Endothelial cell of umbilical vein (primary cell): ENCODE data around the gene DBP. TPM values are rescaled to one million over a fixed set of nuclear protein-coding genes. Genes with fewer than 3 reads are reported as not detected.

Experiments
- BruUV-seq: library from RNA; stranded (reverse); fragments of 400-500 nt; replicated peaks from 2 replicates; lab custom pipeline; 2021; lab: Mats Ljungman, UMichigan
- CTCF ChIA-PET: fragments of 300-600, 350-600 bp; sonication (Branson Sonifier 250); formaldehyde crosslinking; loops from one replicate; lab custom pipeline; 2021; ENCODE audit warnings: antibody characterized with exemption, inconsistent platforms; lab: Charles Lee
- POLR2A ChIA-PET: fragments of 300-600, 350-600 bp; sonication (Branson Sonifier 250); formaldehyde crosslinking; loops from one replicate; lab custom pipeline; 2021; ENCODE audit warnings: antibody characterized with exemption, inconsistent platforms; lab: Charles Lee
- DNase-seq: peaks from one replicate; pipeline ENCODE4 v3.0.0-alpha.2; 2011; ENCODE audit warnings: low read depth, low spot score
- FAIRE-seq: peaks from 2 replicates; lab custom pipeline; 2011; peaks lifted over from hg19 to GRCh38; lab: Jason Lieb, UNC
- H2AFZ ChIP-seq: 2 replicates; pipeline ENCODE4 v1.6.0; 2012; ENCODE audit warnings: low read depth, low read length, control low read depth, inconsistent platforms
- H3K27ac ChIP-seq: 2 replicates; pipeline ENCODE4 v1.5.1; 2011; ENCODE audit warnings: low read depth, mild to moderate bottlenecking, control low read depth, low read length, moderate library complexity; ENCODE audit not compliant: insufficient read depth
- H3K27me3 ChIP-seq, 2 experiments: 2 replicates each; pipeline versions ENCODE4 v1.6.0 to v1.6.1; 2011; ENCODE audit warnings: low read length in 2 of 2, mixed read lengths in 1 of 2; ENCODE audit not compliant: control insufficient read depth in 2 of 2, insufficient read depth in 2 of 2
- H3K36me3 ChIP-seq, 2 experiments: 2 replicates in 1 of 2; 3 replicates in 1 of 2; pipeline ENCODE4 v1.5.1; 2011; ENCODE audit warnings: low read length in 2 of 2, mild to moderate bottlenecking in 1 of 2, moderate library complexity in 1 of 2; ENCODE audit not compliant: control insufficient read depth in 2 of 2, insufficient read depth in 2 of 2; ENCODE audit errors: extremely low read depth in 1 of 2
- H3K4me1 ChIP-seq: 3 replicates; pipeline ENCODE4 v1.5.1; 2011; ENCODE audit warnings: mild to moderate bottlenecking, low read length; ENCODE audit not compliant: control insufficient read depth, insufficient read depth; ENCODE audit errors: extremely low read depth
- H3K4me2 ChIP-seq: 2 replicates; pipeline ENCODE4 v1.6.1; 2011; ENCODE audit warnings: low read length, control low read depth, mixed read lengths; ENCODE audit not compliant: insufficient read depth
- H3K4me3 ChIP-seq, 3 experiments: fragments of 200-600 bp in 1 of 3; sonication (generic), shearing (Covaris generic) in 1 of 3; replicated peaks in 1 of 3; 2 replicates each; pipeline ENCODE4 v1.5.1; 2011 to 2016; ENCODE audit warnings: control low read depth in 3 of 3, low read length in 3 of 3, mild to moderate bottlenecking in 2 of 3, inconsistent platforms in 1 of 3, low read depth in 1 of 3, moderate library complexity in 1 of 3; ENCODE audit not compliant: insufficient read depth in 1 of 3
- H3K79me2 ChIP-seq: 2 replicates; pipeline ENCODE4 v1.6.0; 2012; ENCODE audit warnings: low read length, inconsistent platforms; ENCODE audit not compliant: control insufficient read depth, insufficient read depth
- H3K9ac ChIP-seq: replicated peaks from 2 replicates; pipeline ENCODE3; 2011; ENCODE audit warnings: low read length, control low read depth; ENCODE audit not compliant: insufficient read depth; ENCODE audit errors: extremely low read depth
- H3K9me1 ChIP-seq: replicated peaks from 3 replicates; pipeline ENCODE4 v1.6.0; 2011; ENCODE audit warnings: mild to moderate bottlenecking, low read length; ENCODE audit not compliant: control insufficient read depth, insufficient read depth; ENCODE audit errors: extremely low read depth
- H3K9me3 ChIP-seq: replicated peaks from 2 replicates; pipeline ENCODE4 v1.5.1; 2012; ENCODE audit warnings: low read length, inconsistent platforms; ENCODE audit not compliant: control insufficient read depth, insufficient read depth
- H4K20me1 ChIP-seq: replicated peaks from 2 replicates; pipeline ENCODE3; 2011; ENCODE audit warnings: mild to moderate bottlenecking, low read length; ENCODE audit not compliant: control insufficient read depth, insufficient read depth; ENCODE audit errors: extremely low read depth
- CTCF ChIP-seq, 2 donors: IDR thresholded peaks; 1 replicate in 1 of 2; 2 replicates in 1 of 2; pipeline ENCODE4 v1.5.1; 2011; ENCODE audit warnings: low read length in 2 of 2, mild to moderate bottlenecking in 2 of 2, moderate library complexity in 2 of 2, control low read depth in 1 of 2, inconsistent platforms in 1 of 2, low read depth in 1 of 2; ENCODE audit not compliant: insufficient read depth in 1 of 2; ENCODE audit errors: extremely low read depth in 1 of 2
- EZH2 ChIP-seq: IDR thresholded peaks from 2 replicates; pipeline ENCODE4 v1.6.1; 2012; ENCODE audit warnings: borderline replicate concordance, low read depth, mild to moderate bottlenecking, moderate library complexity, low read length, inconsistent platforms; ENCODE audit not compliant: severe bottlenecking
- FOS ChIP-seq: IDR thresholded peaks from 2 replicates; pipeline ENCODE4 v1.6.1; 2011; ENCODE audit warnings: mild to moderate bottlenecking, low read length, moderate library complexity, borderline replicate concordance; ENCODE audit not compliant: insufficient read depth
- GATA2 ChIP-seq: IDR thresholded peaks from 2 replicates; pipeline ENCODE4 v1.7.0; 2011; ENCODE audit warnings: low read depth, mild to moderate bottlenecking, moderate library complexity, mixed read lengths, low read length; ENCODE audit not compliant: insufficient read length, insufficient read depth
- MYC ChIP-seq: IDR thresholded peaks from one replicate; pipeline ENCODE4 v1.6.1; 2011; ENCODE audit warnings: mild to moderate bottlenecking, low read depth, low read length
- POLR2A ChIP-seq: IDR thresholded peaks from 2 replicates; pipeline ENCODE4 v1.6.1; 2012; ENCODE audit warnings: low read depth, mild to moderate bottlenecking, control low read depth, low read length
- dilution Hi-C: fragments of 300-500 bp; cut with MboI; formaldehyde crosslinking; loops from one replicate; pipeline ENCODE4 v1.15.0; 2019; ENCODE audit warnings: low sequenced_read_pairs; ENCODE audit not compliant: extremely low pct_ligation_motif_present
- intact Hi-C: fragments of 100-400 bp; cut with micrococcal nuclease; formaldehyde crosslinking; loops from one replicate; pipeline ENCODE4 v1.10.0; 2022
- polyA plus RNA-seq, 4 experiments: library from polyadenylated mRNA; depleted of rRNA in 3 of 4; stranded (reverse) in 3 of 4; unstranded in 1 of 4; fragments of >200 nt; gene quantifications; 2 replicates each; pipeline versions ENCODE4 v1.2.1 to v1.2.3, GENCODE V29; 2011 to 2012; ENCODE audit warnings: missing spikeins in 1 of 4
- total RNA-seq: library from RNA; stranded (reverse); gene quantifications from 2 replicates; pipeline ENCODE4 v1.2.3, GENCODE V29; 2021

The DBP gene
- total and polyA plus RNA-seq, 2 donors (not counting 3 experiments of a cell fraction or from before 2014, with no cell fraction given) = 1.5 to 1.8 TPM

- no TSS peak for BruUV-seq
- no peaks in the 10 kb centered on the region for H3K9me1 ChIP-seq
- intact Hi-C loops (loop anchor here (1.0 to 10.0 kb wide), 3 partner anchors 7 to 356 kb away; partner anchors contain the start of genes CA11, GYS1 and RUVBL2), dilution Hi-C loops (no loop called here)
- no peak for DNase-seq
- peaks cover 5 to 13% of the 10 kb centered on the region in 2 experiments for H3K27me3 ChIP-seq
- no peak overlapping the region for H3K4me2 ChIP-seq
- H3K9ac ChIP-seq = no peak overlapping the region
- H3K27ac ChIP-seq = no peak overlapping the region
- no peaks in the 10 kb centered on the region for H4K20me1 ChIP-seq
- peaks cover 24% of the 10 kb centered on the region for H3K4me1 ChIP-seq
- TF ChIP-seq FOS (no peak), CTCF (IDR thresholded peaks at IDR 0.05; ENCODE audit: extremely low read depth in 1 of 2, insufficient read depth in 1 of 2, low read depth in 1 of 2, low read length in 2 of 2) (no peak), GATA2 (no peak), POLR2A (no peak), EZH2 (no peak), MYC (no peak)
- H3K36me3 ChIP-seq = no peaks in the 10 kb centered on the region
- H3K9me3 ChIP-seq = no peaks in the 10 kb centered on the region
- no peak overlapping the region for H2AFZ ChIP-seq
- CTCF ChIA-PET = no interaction called here
- no peak for FAIRE-seq
- H3K79me2 ChIP-seq = no peaks in the 10 kb centered on the region
- no peak overlapping the region for H3K4me3 ChIP-seq
- POLR2A ChIA-PET = interaction anchor here (0.6 kb wide), 1 partner anchor 18 kb away, joined by 9 read pairs; no protein-coding TSS in a partner anchor
Measured at GRCh38 chr19:48638831-48639381, 1.7 kb upstream of the DBP start.
